SIG-M5 treated with dmso at 0.1 percent for 504 hours (cell line): ENCODE data around the gene GIGYF2.
A peak's percentile ranks its signal among the peaks of the same experiment; 100 is the strongest.
"Not testable (repeated sequence)": the region's sequence is repeated elsewhere in the genome, so short reads cannot be mapped to it uniquely, and the experiment has no call there.

Experiments
- DNase-seq: peaks from one replicate; lab custom pipeline; 2025; ENCODE audit not compliant: unreplicated experiment; lab: John Stamatoyannopoulos, UW

The GIGYF2 gene

DNA sequence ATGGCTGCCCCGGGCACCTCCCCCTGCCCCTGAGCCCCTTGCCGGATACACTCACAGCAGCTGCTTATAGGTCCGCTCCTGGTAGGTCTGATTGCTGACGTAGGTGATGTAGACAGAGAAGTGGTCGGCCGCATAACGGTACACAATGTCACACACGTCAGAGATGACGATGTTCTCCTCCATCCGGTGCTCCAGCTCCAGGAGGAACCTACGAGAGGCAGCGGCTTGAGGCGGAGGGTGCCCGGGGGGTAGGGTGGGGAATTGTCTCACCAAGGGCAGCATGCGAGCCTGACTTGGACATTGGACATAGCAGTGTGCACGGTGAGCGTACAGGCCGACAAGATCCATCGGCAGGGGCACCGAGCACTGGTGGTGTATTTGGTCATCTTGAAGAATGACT is 195.7 kb downstream of the GIGYF2 start:
- DNase-seq: no peak

DNA sequence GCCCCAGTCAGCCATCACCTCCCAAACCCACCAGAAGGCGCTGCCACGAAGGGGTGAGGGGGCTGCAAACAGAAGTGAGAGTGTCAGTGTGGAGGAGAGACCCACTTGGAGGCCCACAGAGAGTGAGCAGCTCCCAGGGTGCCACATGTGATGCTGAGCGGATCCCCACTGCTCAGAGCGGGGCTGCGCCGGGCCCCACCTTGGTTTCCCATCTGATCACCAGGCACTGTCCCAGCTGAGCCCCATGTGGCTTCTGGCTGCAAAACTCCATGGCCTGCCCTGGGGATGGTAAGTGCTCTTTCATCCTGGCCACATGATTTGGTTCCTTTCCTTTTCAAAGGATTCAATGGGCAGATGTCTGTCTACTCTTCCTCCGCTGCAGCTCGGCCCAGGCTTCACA is 196.7 kb downstream of the GIGYF2 start:
- no peak for DNase-seq

DNA sequence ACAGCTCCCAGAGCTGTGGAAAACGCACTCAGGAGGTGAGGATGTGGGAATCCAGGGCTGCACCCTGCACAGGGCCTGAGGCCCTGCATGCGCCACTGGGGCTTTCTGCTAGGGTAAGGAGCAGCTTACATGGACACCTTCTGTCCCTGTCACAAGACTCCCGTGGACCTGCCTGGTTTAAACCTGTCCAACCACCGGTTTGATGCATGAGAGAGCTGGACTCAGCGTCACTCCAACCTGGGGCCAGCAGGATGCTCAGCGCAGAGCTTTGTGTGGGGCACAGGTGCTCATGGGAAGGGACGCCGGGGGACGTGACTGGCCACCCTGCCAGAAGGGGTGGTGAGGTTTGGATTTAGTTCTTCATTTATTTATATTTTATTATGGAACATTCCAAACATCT is 197.1 kb downstream of the GIGYF2 start:
- no peak for DNase-seq

DNA sequence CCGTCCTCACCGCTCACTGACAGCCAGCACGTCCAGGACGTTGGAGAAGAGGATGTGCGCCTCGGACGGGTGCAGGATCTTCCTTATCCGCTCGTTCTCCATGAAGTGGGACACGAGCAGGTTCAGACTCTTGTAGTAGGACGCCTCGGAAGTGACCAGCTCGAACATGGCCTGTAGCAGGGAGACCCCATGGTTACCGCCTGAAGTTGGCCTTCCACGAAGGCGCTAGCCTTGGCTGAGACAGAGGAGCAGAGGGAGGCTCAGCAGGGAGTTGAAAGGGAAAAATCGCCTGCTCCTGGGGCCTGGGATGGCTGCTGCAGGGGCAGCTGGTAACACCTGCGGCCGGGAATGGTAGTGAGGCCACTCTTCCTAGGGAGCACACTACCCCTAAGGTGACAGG is 197.6 kb downstream of the GIGYF2 start:
- no peak for DNase-seq

DNA sequence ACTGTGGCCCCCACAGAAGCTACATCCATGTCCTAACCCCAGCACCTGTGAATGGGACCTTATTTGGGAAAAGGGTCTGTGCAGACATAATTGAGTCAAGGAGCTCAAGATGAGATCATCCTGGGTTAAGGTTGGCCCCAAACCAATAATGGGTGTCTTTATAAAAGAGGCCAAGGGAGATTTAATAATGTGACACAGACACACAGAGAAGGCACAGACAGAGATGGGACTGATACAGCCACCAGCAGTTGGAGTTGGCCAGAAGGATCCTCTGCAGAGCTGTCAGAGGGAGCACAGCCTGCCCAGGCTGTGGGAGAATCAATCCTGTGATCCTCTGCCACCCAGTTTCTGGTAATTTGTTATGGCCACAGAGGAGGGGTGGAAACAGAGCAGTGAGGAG is 199.0 kb downstream of the GIGYF2 start:
- DNase-seq: no peak

DNA sequence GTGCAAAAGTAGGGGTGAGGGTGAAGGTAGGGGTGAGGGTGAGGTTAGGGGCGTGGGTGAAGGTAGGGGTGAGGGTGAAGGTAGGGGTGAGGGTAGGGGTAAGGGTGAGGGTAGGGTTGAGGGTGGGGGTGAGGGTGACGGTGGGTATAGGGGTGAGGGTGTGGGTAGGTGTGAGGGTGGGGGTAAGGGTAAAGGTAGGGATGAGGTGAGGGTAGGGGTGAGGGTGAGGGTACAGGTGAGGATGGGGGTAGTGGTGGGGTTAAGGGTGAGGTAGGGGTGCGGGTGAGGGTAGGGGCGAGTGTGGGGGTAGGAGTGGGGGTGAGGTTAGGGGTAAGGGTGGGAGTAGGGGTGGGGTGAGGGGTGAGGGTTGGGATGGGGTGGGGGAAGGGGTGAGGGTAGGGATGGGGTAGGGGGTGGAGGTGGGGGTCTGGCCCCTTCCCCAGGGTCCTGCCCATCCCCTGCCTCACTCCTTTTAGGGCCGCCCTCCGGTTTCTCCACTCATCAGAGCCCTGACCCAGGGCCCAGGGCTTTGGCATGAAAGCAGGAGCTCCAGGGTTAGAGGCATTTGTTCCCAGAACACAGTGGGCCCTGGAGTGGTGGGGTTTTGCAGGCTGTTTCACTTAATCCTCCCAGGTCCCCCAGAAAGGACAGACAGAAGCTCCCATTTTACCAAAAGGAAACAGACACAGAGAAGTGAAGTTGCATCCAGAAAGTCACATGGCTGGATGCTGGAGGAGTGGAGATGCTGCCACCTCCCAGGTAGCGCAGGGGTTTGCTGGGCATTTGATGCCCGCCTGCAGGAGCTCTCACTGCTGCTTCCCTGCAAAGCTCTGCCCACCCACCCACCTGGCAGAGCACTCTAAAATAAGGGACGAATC is 199.8 kb downstream of the GIGYF2 start:
- no peak for DNase-seq

DNA sequence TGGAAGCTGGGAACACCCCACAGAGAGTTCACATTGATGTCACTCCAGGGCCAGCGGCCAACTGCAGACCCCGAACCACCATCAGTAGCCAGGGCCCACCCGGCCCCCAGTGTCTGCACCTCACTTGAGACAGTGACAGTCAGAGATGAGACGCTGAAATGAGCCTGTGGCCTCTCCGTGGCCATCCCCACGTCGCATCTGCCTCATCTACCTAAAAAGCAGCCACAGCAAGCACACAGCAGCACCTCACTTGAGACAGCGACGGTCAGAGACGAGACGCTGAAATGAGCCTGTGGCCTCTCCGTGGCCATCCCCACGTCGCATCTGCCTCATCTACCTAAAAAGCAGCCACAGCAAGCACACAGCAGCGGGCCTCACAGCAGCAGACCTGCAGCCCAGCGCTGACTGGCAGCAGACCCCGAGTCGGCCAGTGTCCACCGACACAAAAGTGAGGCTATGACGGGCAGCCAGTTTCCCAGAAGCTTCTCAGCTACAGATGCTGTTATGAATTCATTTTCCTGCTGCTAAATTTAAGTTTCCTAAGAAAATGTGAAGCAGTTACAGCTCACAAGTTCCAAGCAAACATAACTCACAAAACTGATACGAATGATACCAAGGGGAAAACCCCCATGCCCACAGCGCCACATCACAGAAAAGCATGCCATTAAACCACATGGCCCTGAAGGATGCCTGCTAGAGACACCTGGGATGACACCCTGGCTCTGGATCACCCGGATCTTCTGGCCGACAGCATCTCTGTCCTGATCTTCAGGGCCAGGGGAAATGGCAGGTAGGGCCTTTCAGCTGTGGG is 200.7 kb downstream of the GIGYF2 start:
- DNase-seq: no peak

DNA sequence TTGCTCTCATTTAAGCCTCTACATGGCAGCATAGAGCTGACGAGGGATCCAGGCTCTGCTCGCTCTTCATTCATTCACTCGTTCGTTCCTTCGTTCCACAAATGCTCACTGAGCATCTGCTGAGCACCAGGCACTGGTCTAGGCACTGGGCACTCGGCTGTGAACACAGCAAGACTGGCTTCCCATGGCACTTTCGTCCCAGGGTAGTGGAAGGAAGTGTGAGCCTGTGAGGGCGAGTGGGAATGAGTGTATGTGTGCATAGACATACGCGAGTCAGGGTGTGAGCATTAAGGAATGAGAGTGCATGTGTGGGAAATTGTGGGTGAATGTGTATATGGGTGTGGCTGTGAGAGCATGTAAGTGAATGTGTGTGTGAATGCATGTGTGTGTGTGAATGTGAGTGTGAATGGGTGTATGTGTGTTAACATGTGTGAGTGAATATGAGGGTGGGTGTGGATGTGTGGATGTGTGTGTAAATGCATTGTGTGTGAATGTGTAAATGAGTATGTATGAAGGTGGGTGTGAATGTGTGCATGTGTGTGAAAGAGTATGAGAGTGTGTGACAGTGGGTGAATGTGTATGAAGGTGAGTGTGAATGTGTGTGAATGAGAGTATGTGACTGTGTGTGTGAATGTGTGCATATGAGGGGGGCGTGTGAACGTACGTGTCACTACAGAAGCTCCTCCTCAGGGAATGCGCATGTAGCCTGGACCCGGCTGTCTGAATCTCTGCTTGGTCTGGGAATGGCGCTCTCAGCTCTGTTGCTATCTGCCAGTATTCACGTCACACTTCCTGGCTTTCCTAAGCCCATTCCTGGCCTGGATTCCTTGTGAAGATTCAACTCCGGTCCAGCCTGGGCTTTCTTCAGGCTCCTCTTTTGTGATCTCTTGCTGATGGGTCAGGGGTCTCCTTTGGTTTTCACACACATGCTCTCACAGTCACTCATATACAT is 201.7 kb downstream of the GIGYF2 start:
- DNase-seq: no peak

DNA sequence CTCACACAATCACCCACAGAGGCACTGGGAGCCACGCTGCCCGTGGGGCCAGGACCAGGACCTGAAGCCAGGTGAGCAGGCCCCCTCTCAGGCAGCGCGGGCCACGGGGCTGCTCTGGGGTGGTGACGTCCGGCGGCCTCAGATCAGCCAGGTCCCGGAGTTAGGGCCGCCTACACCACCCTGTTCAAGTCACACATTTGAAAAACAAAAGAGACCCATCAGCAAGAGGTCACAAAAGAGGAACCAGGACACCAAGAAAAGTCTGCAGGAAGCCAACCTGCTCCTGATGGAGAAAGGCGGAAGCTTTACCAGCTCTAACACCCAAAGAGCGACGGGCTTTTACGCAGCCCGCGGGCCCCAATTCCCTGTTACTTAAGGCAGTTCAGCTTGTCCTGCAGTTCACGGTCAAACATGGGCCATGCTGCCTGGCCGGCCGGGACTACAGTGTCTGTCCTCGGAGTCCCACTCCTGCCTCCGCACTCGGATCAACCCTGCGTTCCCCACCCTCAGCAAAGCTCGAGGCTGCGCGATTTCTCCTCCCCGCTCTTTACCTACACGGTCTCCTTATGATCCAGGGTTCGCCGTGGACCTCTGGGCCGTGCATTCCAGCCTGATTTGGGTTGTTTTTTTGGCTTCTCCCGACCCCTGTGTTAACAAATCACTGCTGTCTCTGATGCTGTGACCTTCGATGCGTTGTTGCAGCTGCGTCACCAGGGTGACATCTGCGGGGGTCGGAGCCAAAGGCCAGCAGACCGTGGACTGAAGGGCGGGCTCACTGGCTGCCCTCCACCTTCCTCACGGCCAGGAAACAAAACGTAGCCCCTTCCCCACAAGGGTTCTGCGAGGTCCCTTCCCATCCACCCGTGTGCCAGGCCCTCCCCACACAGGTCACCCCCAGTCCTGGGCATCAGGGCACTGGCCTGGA is 203.9 kb downstream of the GIGYF2 start:
- DNase-seq: no peak

DNA sequence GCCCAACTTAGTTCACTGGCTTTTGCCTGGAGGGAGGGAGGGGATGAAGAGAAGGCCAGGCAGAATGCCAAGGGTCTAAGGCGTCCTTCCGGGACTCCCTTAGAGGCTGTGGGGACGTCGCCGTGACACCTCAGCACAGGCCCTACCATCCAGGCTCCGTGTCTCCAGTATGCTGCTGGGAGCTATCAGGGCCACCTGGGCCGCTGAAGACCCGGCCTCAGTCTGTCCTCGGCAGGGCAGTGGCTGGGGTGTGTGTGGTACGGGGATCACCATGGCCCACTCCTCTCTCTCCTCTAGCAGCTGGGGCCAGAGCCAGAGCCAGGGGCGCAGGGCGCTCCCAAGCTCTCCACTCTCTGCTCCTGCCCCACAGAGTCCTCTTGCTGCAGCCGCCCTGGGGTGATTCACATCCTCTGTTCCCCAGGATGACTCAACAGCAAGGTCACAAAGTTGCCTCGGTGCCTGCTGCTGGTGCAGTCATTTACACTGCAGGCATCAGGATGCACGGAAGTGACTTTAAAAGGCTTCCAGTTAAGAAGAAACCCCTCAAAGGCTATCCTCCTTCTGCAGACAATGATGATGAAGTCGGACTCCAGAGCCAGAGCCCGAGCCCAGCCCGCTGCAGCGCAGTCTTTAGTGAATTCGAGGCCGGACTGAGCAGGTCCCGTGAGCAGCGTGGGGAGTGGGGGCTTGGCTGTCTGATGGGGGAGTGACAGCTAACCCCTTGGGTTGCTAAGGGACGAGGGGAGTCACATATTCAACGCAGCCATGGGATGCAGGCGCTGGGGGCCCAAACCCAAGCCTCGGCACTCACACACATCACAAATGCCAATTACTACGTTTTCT is 204.8 kb downstream of the GIGYF2 start:
- peak; percentile 87 for DNase-seq

DNA sequence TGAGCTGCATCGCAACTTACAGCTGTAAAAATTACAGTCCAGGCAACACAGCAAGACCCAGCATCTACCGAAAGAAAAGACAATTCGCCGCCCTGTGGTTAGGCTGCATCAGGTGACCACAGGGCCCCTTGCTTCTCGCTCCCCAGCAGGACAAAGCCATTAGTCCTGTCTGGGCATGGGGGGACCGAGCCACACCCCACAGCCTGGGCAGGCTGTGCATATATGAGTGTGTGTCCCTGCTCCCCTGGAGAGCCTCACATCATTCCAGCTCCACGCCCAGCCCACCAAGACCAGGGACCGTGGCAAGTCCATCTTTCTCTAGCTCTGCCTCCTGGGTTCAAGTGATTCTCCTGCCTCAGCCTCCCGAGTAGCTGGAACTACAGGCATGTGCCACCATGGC is 206.9 kb downstream of the GIGYF2 start:
- no peak for DNase-seq

DNA sequence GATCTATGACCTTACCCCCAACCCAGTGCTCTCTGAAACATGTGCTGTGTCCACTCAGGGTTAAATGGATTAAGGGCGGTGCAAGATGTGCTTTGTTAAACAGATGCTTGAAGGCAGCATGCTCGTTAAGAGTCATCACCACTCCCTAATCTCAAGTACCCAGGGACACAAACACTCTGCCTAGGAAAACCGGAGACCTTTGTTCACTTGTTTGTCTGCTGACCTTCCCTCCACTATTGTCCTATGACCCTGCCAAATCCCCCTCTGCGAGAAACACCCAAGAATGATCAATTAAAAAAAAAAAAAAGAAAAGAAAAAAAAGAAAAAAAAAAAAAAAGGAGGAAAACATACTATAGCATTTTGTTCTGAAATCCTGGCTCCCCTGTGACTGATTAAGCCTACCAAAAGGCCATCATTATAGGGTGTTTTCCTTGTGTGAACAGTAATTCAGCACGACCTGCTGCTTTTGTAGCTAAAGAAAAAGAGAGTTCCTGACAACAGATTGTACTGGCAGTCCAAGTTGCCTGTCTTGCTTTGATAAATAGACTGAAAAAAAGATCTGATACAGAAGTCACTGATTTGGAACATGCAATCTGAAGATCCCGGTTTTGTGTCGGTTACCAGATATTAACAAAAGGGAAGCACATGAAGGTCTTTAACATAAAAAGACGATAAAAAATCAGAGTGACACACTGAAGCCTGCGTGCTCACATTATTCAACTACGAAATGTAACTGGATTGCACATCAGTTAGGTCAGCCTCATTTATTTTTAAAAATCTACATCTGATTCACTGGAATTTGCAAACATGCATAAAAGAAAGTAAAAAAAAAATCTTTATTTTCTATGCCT is 210.0 kb downstream of the GIGYF2 start:
- not testable (repeated sequence) for DNase-seq

DNA sequence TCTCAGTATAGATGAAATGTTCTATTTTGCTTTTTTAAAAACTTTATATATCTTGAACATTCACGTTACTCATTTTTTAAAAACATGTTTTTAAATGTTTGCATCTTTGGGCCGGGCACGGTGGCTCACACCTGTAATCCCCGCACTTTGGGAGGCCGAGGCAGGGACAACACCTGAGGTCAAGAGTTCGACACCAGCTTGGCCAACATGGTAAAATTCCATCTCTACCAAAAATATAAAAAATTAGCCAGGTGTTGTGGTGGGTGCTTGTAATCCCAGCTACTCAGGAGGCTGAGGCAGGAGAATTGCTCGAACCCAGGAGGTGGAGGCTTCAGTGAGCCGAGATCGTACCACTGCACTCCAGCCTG is 210.6 kb downstream of the GIGYF2 start:
- DNase-seq: not testable (repeated sequence)

DNA sequence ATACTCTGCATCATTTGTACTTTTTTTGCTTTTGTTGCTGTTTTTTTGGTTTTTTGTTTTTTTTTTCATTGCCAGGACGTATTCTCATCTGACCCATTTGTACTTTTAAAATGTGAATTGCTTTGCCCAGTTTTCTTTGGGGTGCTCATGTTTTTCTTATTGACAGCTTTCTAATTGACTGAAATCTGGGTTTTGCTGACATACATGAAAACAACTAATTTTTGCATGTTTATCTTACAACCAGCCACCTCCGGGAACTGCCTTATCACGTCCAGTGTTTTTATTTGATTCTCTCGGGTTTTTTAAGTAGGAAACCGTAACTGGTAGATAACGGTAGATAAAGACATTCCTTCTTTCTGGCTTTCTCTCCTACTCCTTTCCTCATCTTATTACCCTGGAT is 211.6 kb downstream of the GIGYF2 start:
- no peak for DNase-seq
